Vagina (tissue), 2 donors: ENCODE data around the gene ENOX1.

Experiments
- POLR2A ChIP-seq, 2 donors: fragments of 450-650 bp; IDR thresholded peaks; one replicate each; pipeline ENCODE4 v1.6.1; 2017; ENCODE audit warnings: antibody characterized with exemption in 2 of 2, mild to moderate bottlenecking in 2 of 2, moderate library complexity in 2 of 2
- POLR2AphosphoS5 ChIP-seq, 2 donors: sonication (generic); formaldehyde crosslinking; IDR thresholded peaks; one replicate each; pipeline ENCODE4 v1.9.0; 2017; ENCODE audit warnings: antibody characterized with exemption in 2 of 2, mild to moderate bottlenecking in 2 of 2, low read depth in 1 of 2; ENCODE audit not compliant: insufficient read depth in 1 of 2
- TF ChIP-seq, protein P1 (sequence below), 3 experiments: fragments of 450-650 bp in 2 of 3; fragments of 200-600 bp in 1 of 3; sonication (generic) in 1 of 3; IDR thresholded peaks; one replicate each; pipeline ENCODE4 v1.5.1; 2017 to 2019; ENCODE audit warnings: antibody characterized with exemption in 3 of 3, mild to moderate bottlenecking in 2 of 3, moderate library complexity in 2 of 3

DNA sequence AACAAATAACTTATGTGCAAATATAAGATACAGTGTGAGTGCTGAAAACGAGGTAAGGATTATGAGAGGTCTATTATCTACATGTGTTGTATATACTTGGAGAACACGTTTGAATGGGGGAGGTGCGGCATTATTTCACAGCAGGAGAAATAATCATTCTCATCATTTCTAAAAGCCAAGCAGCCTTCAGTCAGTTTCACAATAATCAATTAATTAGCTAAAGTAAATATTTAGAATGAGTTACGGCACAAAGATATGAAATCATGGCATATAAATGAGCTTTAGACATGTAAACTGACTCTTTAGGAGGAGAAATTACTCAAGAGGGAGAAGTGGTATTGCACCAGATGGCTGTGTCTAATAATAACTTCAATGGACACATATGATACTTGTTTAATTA is 396.8 kb downstream of the ENOX1 start:
- TF ChIP-seq POLR2AphosphoS5 (IDR thresholded peaks at IDR 0.05; ENCODE audit: insufficient read depth in 1 of 2, low read depth in 1 of 2), result no peak
- TF ChIP-seq, protein P1, sequence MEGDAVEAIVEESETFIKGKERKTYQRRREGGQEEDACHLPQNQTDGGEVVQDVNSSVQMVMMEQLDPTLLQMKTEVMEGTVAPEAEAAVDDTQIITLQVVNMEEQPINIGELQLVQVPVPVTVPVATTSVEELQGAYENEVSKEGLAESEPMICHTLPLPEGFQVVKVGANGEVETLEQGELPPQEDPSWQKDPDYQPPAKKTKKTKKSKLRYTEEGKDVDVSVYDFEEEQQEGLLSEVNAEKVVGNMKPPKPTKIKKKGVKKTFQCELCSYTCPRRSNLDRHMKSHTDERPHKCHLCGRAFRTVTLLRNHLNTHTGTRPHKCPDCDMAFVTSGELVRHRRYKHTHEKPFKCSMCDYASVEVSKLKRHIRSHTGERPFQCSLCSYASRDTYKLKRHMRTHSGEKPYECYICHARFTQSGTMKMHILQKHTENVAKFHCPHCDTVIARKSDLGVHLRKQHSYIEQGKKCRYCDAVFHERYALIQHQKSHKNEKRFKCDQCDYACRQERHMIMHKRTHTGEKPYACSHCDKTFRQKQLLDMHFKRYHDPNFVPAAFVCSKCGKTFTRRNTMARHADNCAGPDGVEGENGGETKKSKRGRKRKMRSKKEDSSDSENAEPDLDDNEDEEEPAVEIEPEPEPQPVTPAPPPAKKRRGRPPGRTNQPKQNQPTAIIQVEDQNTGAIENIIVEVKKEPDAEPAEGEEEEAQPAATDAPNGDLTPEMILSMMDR (IDR thresholded peaks at IDR 0.05), result no peak
- no peak for TF ChIP-seq POLR2A (IDR thresholded peaks at IDR 0.05)
